PC-3 (cell line): Measurements from ENCODE around the gene ARL5A. TPM values are rescaled to one million over a fixed set of nuclear protein-coding genes. Genes with fewer than 3 reads are reported as not detected.
A peak's percentile ranks its signal among the peaks of the same experiment; 100 is the strongest.

Experiments used
- ATAC-seq: fragments of 200-7000 bp; cut with Tn5 transposase; 2 replicates; pipeline ENCODE4 v1.9.1; 2020; ENCODE audit warnings: mild to moderate bottlenecking, moderate library complexity
- BruUV-seq: library from RNA; stranded (reverse); fragments of 400-500 nt; replicated peaks from 2 replicates; lab custom pipeline; 2021; lab: Mats Ljungman, UMichigan
- CTCF ChIA-PET: fragments of 300-600 bp; sonication (Branson Sonifier 250); formaldehyde crosslinking; loops from one replicate; lab custom pipeline; 2022; ENCODE audit warnings: antibody characterized with exemption; lab: Charles Lee
- POLR2A ChIA-PET: fragments of 300-600 bp; sonication (Branson Sonifier 250); formaldehyde crosslinking; loops from one replicate; lab custom pipeline; 2022; ENCODE audit warnings: antibody characterized with exemption; ENCODE audit not compliant: unreplicated experiment; lab: Charles Lee
- DNase-seq: peaks from one replicate; pipeline ENCODE4 v3.0.0-alpha.2; 2015
- H2AFZ ChIP-seq: fragments of 300-600 bp; sonication (generic); 2 replicates; pipeline ENCODE4 v1.6.0; 2016; ENCODE audit warnings: antibody characterized with exemption, low read length
- H3F3A ChIP-seq: fragments of 300-600 bp; sonication (generic); one replicate; pipeline ENCODE4 v1.6.0; 2017; ENCODE audit warnings: antibody characterized with exemption, low read length, control low read depth, mild to moderate bottlenecking; ENCODE audit not compliant: unreplicated experiment
- H3K27ac ChIP-seq: fragments of 300-600 bp; sonication (generic); 2 replicates; pipeline ENCODE4 v1.5.1; 2016; ENCODE audit warnings: mild to moderate bottlenecking, low read length
- H3K27me3 ChIP-seq: fragments of 300-600 bp; sonication (generic); 2 replicates; pipeline ENCODE4 v1.6.1; 2016; ENCODE audit warnings: low read length, mixed read lengths
- H3K36me3 ChIP-seq: fragments of 300-600 bp; sonication (generic); 2 replicates; pipeline ENCODE4 v1.6.1; 2016; ENCODE audit warnings: low read depth, mixed run types, low read length, mixed read lengths
- H3K4me1 ChIP-seq: fragments of 300-600 bp; sonication (generic); 2 replicates; pipeline ENCODE4 v1.5.1; 2016; ENCODE audit warnings: low read length; ENCODE audit not compliant: insufficient read depth
- H3K4me2 ChIP-seq: fragments of 300-600 bp; sonication (generic); 2 replicates; pipeline ENCODE4 v1.6.0; 2016; ENCODE audit warnings: low read length
- H3K4me3 ChIP-seq: fragments of 300-600 bp; sonication (generic); 2 replicates; pipeline ENCODE4 v1.5.1; 2016; ENCODE audit warnings: mild to moderate bottlenecking, low read length, mixed read lengths
- H3K79me2 ChIP-seq: fragments of 300-600 bp; sonication (generic); 2 replicates; pipeline ENCODE4 v1.6.1; 2017; ENCODE audit warnings: low read length, mixed read lengths
- H3K9ac ChIP-seq: fragments of 300-600 bp; sonication (generic); 2 replicates; pipeline ENCODE4 v1.6.0; 2016; ENCODE audit warnings: mild to moderate bottlenecking, low read length
- H3K9me2 ChIP-seq: fragments of 300-600 bp; sonication (generic); replicated peaks from 2 replicates; pipeline ENCODE4 v1.6.1; 2016; ENCODE audit warnings: mixed run types, low read length, mixed read lengths
- H3K9me3 ChIP-seq: fragments of 300-600 bp; sonication (generic); 2 replicates; pipeline ENCODE4 v1.6.1; 2016; ENCODE audit warnings: low read length, mixed read lengths
- H4K20me1 ChIP-seq: fragments of 300-600 bp; sonication (generic); 2 replicates; pipeline ENCODE4 v1.6.1; 2016; ENCODE audit warnings: low read length, mixed read lengths
- EZH2 ChIP-seq: fragments of 300-600 bp; sonication (generic); IDR thresholded peaks from one replicate; pipeline ENCODE4 v1.6.1; 2017; ENCODE audit warnings: antibody characterized with exemption, mild to moderate bottlenecking, low read length; ENCODE audit not compliant: unreplicated experiment
- EZH2phosphoT487 ChIP-seq: fragments of 300-600 bp; sonication (generic); IDR thresholded peaks from 2 replicates; pipeline ENCODE4 v1.6.1; 2018; ENCODE audit warnings: mild to moderate bottlenecking, antibody characterized with exemption, low read length, borderline replicate concordance
- intact Hi-C: fragments of 100-400 bp; cut with micrococcal nuclease; formaldehyde crosslinking; loops from 2 replicates; pipeline ENCODE4 v1.9.0; 2023
- total RNA-seq: library from RNA; depleted of rRNA; stranded (reverse); fragments of >200 nt; gene quantifications from 2 replicates; pipeline ENCODE4 v1.2.3, GENCODE V29; 2014
- TF ChIP-seq, protein P1 (sequence below): fragments of 300-600 bp; sonication (generic); conservative IDR thresholded peaks from 2 replicates; pipeline ENCODE4 v1.5.1; 2017; ENCODE audit warnings: antibody characterized with exemption, low read depth, mild to moderate bottlenecking, low read length

The ARL5A gene
- total RNA-seq, 1 experiment from 2014 or later: 45.6 TPM

DNA sequence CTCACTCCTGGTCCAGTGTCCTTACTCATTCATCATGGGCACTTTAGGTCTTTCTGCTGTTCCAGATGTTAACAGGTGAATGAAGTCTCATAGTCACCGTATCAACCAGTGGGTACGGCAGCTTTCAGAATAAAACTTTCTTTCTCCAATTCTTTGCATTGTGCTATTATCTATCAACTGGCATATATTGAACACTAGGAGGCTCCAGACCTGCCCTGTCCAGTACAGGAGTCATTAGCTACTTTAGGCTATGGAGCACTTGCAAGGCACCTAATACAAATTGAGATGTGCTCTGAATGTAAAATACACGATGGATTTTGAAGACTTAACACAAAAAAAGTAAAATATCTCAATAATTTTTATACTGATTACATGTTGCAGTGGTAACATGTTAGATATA is 50.7 kb downstream of the ARL5A start:
- Histone ChIP-seq H3K9me3 (no peaks in the 10 kb centered on the region), H3K4me1 (peaks cover 17% of the 10 kb centered on the region), H3F3A (no peaks in the 10 kb centered on the region), H3K27ac (no peak overlapping the region), H3K79me2 (no peaks in the 10 kb centered on the region), H2AFZ (no peak overlapping the region), H3K4me3 (no peak overlapping the region), H3K9ac (no peak overlapping the region), H4K20me1 (no peaks in the 10 kb centered on the region), H3K9me2 (no peaks in the 10 kb centered on the region), H3K4me2 (no peak overlapping the region), H3K27me3 (no peaks in the 10 kb centered on the region), H3K36me3 (0 out of 2 replicates have a peak, but pooled peaks cover 2% of the 10 kb centered on the region)
- ChIA-PET CTCF (interaction anchor here (0.5 kb wide), 1 partner anchor 277 kb away, joined by 12 read pairs; no protein-coding TSS in a partner anchor), POLR2A (no interaction called here)
- DNase-seq (no peak), ATAC-seq (no peak)
- intact Hi-C loops: no loop called here
- no TSS peak for BruUV-seq
- TF ChIP-seq EZH2phosphoT487: no peak
- no peak for TF ChIP-seq EZH2
- TF ChIP-seq, protein P1, sequence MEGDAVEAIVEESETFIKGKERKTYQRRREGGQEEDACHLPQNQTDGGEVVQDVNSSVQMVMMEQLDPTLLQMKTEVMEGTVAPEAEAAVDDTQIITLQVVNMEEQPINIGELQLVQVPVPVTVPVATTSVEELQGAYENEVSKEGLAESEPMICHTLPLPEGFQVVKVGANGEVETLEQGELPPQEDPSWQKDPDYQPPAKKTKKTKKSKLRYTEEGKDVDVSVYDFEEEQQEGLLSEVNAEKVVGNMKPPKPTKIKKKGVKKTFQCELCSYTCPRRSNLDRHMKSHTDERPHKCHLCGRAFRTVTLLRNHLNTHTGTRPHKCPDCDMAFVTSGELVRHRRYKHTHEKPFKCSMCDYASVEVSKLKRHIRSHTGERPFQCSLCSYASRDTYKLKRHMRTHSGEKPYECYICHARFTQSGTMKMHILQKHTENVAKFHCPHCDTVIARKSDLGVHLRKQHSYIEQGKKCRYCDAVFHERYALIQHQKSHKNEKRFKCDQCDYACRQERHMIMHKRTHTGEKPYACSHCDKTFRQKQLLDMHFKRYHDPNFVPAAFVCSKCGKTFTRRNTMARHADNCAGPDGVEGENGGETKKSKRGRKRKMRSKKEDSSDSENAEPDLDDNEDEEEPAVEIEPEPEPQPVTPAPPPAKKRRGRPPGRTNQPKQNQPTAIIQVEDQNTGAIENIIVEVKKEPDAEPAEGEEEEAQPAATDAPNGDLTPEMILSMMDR: peak; percentile 48

- Histone ChIP-seq H3K4me3 (no peak overlapping the region), H3K4me2 (no peak overlapping the region), H3K9ac (no peak overlapping the region), H3K4me1 (peaks cover 17% of the 10 kb centered on the region), H3K9me3 (no peaks in the 10 kb centered on the region), H4K20me1 (no peaks in the 10 kb centered on the region), H3K27ac (no peak overlapping the region), H3K9me2 (no peaks in the 10 kb centered on the region), H3K36me3 (no peaks in the 10 kb centered on the region), H2AFZ (no peak overlapping the region), H3K79me2 (no peaks in the 10 kb centered on the region), H3F3A (no peaks in the 10 kb centered on the region), H3K27me3 (no peaks in the 10 kb centered on the region)
- ChIA-PET POLR2A (no interaction called here), CTCF (no interaction called here)
- TF ChIP-seq EZH2 (no peak), EZH2phosphoT487 (no peak)
- TF ChIP-seq, protein P1: no peak
- BruUV-seq: no TSS peak
- no peak for ATAC-seq
- DNase-seq: no peak
- intact Hi-C loops: no loop called here
Measured at GRCh38 chr2:151776367-151776766, 51.9 kb downstream of the ARL5A start.

DNA sequence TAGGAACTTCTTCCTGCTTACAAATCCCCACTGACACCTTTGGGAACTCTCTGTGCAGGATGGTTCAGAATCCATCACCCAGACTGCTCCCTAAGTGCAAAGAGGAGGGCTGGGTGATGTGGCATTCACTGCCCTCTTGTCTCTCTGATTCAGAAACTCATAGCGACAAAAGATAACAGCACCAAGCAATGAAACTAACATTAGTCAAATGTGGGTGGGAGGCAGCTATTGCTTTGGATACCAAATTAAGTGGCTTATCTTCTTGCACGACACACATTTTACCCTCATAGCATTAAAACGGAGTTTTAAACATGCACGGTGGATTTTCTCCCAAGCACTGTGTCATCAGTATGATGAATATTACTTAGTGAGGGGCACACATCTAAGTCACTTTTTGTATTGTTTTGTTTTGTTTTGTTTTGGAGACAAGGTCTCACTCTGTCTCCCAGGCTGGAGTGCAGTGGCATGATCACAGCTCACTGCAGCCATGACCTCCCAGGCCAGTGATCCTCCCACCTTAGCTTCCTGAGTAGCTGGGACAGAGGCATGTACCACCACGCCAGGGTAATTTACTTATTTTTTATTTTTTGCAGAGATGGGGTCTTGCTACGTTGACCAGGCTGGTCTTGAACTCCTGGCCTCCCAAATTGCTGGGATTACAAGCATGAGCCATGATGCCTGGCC is 53.0 kb downstream of the ARL5A start:
- H3K36me3 ChIP-seq: no peaks in the 10 kb centered on the region
- H4K20me1 ChIP-seq: no peaks in the 10 kb centered on the region
- peak overlapping the region; percentile 9 for H3K4me2 ChIP-seq
- BruUV-seq: no TSS peak
- no peaks in the 10 kb centered on the region for H3K9me2 ChIP-seq
- peaks cover 17% of the 10 kb centered on the region for H3K4me1 ChIP-seq
- H3K9ac ChIP-seq: no peak overlapping the region
- no peak overlapping the region for H3K4me3 ChIP-seq
- DNase-seq (no peak), ATAC-seq (peak; percentile 60)
- ChIA-PET POLR2A (no interaction called here), CTCF (no interaction called here)
- H2AFZ ChIP-seq: no peak overlapping the region
- intact Hi-C loops: no loop called here
- TF ChIP-seq, protein P1: no peak
- TF ChIP-seq EZH2 (no peak), EZH2phosphoT487 (no peak)
- peak overlapping the region; percentile 32 for H3K27ac ChIP-seq
- no peaks in the 10 kb centered on the region for H3K9me3 ChIP-seq
- no peaks in the 10 kb centered on the region for H3K27me3 ChIP-seq
- no peaks in the 10 kb centered on the region for H3F3A ChIP-seq
- no peaks in the 10 kb centered on the region for H3K79me2 ChIP-seq
